HK-2 (cell line): Measurements from ENCODE around the gene PMIS2.

Source experiments
- DNase-seq: peaks from one replicate; pipeline ENCODE4 v3.0.0-alpha.2; 2018; ENCODE audit not compliant: unreplicated experiment

PMIS2 gene

DNA sequence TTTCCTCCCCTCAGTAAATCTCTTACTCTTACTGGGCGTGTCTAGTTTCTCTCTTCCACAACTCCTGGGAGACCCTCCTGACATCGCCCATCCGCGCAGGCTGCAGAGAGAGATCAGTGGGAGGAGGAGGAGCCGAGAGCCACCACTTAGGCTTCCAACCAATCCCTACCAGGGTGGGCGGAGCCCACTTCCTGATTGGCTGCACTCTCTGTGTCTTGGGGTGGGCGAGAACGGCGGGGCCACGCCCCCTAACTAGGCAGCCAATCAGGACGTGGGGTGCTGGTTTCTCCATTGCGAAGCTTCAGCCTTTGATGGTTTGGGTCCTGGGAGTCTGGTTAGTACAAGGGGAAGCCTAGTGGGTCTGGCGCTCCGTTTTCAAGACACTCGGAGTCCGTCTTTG, at the start of gene PMIS2:
TSS of gene PMIS2 (plus strand) at position 326 of the 400 bp plus-strand sequence. CDS start 87 bp downstream, outside the sequence.
- DNase-seq = no peak

DNA sequence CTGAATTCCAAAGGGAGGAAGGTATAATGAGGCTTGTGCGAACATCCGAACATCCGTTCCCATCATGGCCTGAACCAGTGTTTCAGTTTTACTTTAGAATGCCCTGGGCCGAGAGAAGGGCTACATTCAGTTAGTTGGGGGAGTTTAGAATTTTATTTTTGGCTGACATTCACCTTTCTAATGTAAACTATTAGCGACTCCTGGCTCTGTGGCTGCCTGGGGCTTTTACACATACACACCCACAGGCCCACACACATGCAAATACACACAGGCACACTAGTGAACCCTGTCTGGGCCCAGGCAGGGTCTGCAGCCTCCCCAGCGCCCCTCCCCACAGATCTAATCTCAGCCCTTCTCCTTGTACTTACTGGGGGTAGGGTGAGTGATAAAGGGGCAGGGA, 46.7 kb upstream of the PMIS2 start:
- no peak for DNase-seq

- no peak for DNase-seq
Observed at GRCh38 chr19:35539850-35540249, 46.1 kb upstream of the PMIS2 start.

GRCh38 chr19:35540356-35540927, 45.5 kb upstream of the PMIS2 start:
- no peak for DNase-seq

GRCh38 chr19:35542209-35542608, 43.8 kb upstream of the PMIS2 start:
- no peak for DNase-seq

DNA sequence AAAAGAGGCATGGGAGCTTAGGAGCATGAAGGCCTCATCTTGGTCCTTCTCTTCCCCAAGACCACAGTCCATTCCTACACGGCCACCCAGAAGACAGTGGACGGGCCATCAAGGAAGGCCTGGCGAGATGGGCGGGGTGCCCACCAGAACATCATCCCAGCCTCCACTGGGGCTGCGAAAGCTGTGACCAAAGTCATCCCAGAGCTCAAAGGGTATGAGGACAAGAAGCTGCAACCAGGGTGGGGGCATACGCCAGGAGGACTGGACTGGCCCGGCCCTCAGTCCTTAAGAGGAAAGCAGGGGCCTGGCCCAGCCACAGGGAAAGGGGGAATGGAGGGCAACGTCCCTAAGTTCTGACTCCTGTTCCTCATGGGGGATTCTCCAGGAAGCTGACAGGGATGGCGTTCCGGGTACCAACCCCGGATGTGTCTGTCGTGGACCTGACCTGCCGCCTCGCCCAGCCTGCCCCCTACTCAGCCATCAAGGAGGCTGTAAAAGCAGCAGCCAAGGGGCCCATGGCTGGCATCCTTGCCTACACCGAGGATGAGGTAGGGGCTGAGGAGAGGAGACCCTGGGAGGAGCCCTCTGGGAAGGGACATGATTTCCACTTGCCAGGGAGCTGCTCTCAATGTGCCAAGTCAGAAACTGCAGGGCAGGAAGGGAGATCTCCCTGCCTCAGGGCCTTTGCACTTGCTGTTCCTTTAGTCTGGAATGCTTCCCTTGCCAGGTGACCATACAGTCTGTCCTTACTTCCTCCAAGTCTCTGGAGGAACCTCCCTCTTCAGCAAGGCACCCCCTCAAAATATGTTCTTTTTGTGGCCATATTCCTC, 42.5 kb upstream of the PMIS2 start:
- DNase-seq = no peak

GRCh38 chr19:35544110-35544802, 41.7 kb upstream of the PMIS2 start:
- no peak for DNase-seq

DNA sequence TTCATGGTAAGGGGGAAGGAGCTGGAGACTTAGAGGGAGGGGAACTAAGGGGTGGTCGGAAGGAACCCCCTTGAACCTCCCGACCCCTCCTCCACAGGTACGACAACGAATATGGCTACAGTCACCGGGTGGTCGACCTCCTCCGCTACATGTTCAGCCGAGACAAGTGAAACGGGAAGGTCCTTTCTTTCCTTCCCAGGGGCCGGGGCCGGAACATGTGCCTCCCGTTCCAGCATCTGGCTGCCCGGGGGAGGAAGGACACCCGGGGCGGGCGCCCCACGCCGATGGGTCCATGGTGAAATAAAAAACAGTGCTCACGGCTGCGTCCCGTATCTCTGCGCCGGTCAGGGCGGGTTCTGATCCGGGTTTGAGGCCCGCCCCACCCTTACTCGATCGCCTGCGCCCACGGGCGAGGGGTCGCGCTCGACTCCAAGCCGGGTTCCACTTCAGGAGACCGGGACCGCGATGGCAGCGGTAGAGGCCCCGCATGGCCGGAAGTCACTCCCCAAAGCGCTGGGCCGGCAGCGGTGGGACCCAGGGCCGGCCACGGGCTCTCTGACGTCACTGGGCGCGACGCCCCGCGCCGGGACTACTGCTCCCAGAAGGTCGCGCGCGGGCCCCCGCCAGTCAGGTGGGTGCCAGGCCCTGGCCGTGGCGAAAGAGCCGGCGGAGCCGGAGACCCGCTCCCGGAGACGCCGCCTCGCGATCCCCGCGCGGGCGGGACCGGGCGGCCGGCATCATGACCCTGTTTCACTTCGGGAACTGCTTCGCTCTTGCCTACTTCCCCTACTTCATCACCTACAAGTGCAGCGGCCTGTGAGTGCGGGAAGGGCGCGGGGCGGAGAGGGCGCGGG, 40.7 kb upstream of the PMIS2 start, which contains the start of gene TMEM147:
TSS of gene TMEM147 (plus strand) at position 626 of the 854 bp plus-strand sequence. CDS start at position 740, 114 bp downstream.
- DNase-seq = peak; percentile 89

GRCh38 chr19:35545855-35546381, 40.1 kb upstream of the PMIS2 start:
- DNase-seq = peak; percentile 53

DNA sequence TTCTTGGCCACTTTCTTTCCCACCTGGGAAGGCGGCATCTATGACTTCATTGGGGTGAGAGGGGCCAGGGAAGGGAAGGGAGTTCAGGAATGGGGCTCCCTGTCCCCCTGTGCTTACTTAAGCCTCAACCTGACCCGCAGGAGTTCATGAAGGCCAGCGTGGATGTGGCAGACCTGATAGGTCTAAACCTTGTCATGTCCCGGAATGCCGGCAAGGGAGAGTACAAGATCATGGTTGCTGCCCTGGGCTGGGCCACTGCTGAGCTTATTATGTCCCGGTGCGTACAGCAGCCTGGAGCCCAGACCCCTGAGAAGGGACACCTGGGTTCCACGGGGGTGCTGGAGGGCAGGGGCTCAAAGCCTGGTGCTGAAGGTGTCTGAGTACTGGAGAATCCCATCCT, 39.4 kb upstream of the PMIS2 start:
- DNase-seq = no peak

DNA sequence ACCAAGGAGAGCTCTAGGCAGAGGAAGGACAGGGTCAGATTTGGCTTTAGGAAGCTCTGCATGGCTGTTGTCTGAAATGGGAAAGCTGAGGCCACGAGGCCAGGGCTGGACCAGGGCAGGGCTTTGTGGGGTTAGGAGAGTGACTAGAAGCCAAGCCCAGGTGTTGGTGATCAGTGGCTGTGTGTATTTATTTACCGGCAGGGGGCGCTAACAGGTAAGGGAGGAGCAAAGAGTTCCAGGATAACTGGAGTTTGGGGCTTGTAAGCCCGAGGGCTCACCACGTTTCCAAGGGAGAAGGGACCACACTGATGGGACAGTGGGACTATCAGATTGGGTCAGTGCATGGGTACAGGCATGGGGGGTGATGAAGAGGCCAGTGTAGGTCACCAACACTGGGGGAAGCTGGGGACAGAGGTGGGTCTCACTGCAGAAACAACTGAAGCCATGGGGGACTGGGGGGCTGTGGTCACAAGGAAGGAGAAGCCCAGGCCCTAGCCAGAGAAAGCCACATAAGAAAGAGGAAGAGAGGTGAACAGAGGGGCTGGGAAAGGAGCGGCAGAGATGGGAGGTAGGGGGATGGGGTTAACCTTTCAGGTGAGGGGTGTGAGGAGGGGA, 36.7 kb upstream of the PMIS2 start:
- peak; percentile 60 for DNase-seq

DNA sequence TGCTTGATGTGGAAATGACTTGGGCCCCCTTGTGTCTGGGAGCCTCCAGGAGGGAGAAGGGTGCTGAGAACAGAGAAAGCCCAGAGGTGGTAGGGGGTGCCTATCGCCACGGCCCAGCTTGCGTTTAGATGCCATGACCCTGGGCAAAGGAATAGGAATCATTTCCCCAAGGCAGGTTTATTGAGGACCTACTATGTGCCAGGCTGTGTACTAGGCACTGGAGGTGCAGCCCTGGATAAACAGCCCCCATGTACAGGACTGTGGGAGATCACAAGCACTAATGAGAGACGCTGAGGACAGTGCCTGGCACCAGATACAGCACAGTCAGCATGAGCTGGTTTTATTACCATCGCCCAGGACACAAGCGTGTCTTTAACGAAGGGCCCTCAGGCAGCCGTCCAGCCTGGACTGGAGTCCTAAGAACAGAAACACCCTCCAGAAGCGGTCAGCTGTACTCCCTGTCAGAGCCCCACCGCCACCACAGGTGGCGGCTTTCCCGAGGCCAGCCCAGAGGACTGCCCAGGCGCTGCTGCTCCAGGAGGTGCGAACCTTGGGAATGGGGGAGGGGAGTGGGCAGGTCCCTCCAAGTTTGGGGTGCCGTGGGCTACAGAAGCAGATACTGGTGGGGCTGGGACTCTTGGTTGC, 36.0 kb upstream of the PMIS2 start:
- DNase-seq = no peak

DNA sequence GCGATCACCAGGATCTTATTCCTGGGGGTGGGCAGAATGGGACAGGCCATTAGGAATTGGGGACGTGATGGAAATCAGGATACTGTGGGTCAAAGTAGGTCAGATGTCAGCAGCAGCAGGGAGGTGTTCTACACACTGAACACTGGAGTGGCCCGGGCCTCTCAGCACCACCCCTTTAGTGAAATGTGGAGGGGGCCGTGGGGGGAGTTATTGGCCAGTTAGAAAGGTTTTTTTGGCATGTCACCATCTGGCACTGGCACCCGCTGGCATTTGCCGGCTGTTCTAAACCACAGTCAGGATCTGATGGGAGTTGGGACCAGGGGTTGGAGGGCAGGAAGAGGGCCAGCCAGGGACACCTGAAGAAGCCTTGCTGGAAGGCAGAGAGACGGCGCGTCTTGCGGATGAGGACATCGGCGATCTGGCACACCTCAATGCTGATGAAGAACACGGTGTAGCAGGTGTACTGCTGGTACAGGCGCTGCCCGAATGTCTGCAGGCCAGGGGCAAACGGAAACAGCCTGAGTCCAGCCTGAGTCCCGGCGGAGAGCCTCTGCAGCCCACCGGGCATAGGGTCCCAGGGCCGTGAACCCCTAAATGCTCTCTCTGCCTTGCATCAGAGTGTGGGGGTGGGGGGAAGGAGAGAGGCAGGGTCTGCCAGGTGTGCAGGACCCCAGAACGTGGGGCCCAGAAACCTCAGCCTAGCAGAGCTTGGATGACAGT, 34.7 kb upstream of the PMIS2 start:
- DNase-seq = no peak

GRCh38 chr19:35552534-35553384, 33.2 kb upstream of the PMIS2 start:
- no peak for DNase-seq

GRCh38 chr19:35553385-35554000, 32.5 kb upstream of the PMIS2 start:
- no peak for DNase-seq

GRCh38 chr19:35554076-35554475, 31.9 kb upstream of the PMIS2 start:
- DNase-seq = no peak

GRCh38 chr19:35555301-35556005, 30.5 kb upstream of the PMIS2 start:
- DNase-seq = peak; percentile 49
